Measurements from ENCODE around the gene SYNGR1.
"Not testable (repeated sequence)": the region's sequence is repeated elsewhere in the genome, so short reads cannot be mapped to it uniquely, and the experiment has no call there.

- TF ChIP-seq CTCF (IDR thresholded peaks at IDR 0.05); POLR2AphosphoS5 (IDR thresholded peaks at IDR 0.05; ENCODE audit: low read depth, low read length); SIN3A (IDR thresholded peaks at IDR 0.05; ENCODE audit: borderline replicate concordance, insufficient read depth, low read depth, low read length): not testable (repeated sequence)
Measured at GRCh38 chr22:39330553-39330952, 19.2 kb upstream of the SYNGR1 start.
